ENCODE results near the gene FAM117A. TPM values are rescaled to one million over a fixed set of nuclear protein-coding genes. Genes with fewer than 3 reads are reported as not detected.
A peak's percentile ranks its signal among the peaks of the same experiment; 100 is the strongest.

The FAM117A gene
- total RNA-seq, 1 experiment from 2014 or later, result 26.2 TPM

- no peak for TF ChIP-seq ATF6 (CRISPR knock-in tag; IDR thresholded peaks at IDR 0.05)
- TF ChIP-seq STAT6 (CRISPR knock-in tag; conservative IDR thresholded peaks at IDR 0.05; ENCODE audit: low read depth), result no peak
- no peak for TF ChIP-seq FOXP4 (CRISPR knock-in tag; IDR thresholded peaks at IDR 0.05)
- no peak for TF ChIP-seq SMAD4 (CRISPR knock-in tag; IDR thresholded peaks at IDR 0.05)
These were observed 56.7 kb downstream of the FAM117A start (continued) for GRCh38 chr17:49707246-49707607.

- DNase-seq (ENCODE audit: low spot score) (no peak), ATAC-seq (no peak)
- Mint-ChIP-seq H3K4me1 (peaks cover 12% of the 10 kb centered on the region), H3K4me3 (peak overlapping the region; percentile 93), H3K36me3 (peaks cover 35% of the 10 kb centered on the region), H3K27ac (no peak overlapping the region), H3K27me3 (ENCODE audit: low read depth) (no peaks in the 10 kb centered on the region; the same call in 1 of the 2 replicates), H3K9me3 (no peaks in the 10 kb centered on the region)
- CTCF ChIA-PET, result interaction anchor here (1.7 kb wide), 1 partner anchor 148 kb away, joined by 8 read pairs; no protein-coding TSS in a partner anchor
- POLR2A ChIA-PET, result no interaction called here
- TF ChIP-seq TEAD4 (CRISPR knock-in tag; IDR thresholded peaks at IDR 0.05), result no peak
- no peak for TF ChIP-seq ZNF416 (CRISPR knock-in tag; IDR thresholded peaks at IDR 0.05)
- no peak for TF ChIP-seq ETV6 (CRISPR knock-in tag; IDR thresholded peaks at IDR 0.05)
- TF ChIP-seq SOX15 (CRISPR knock-in tag; IDR thresholded peaks at IDR 0.05), result no peak
- TF ChIP-seq ZBTB43 (CRISPR knock-in tag; IDR thresholded peaks at IDR 0.05), result no peak
- no peak for TF ChIP-seq IRF2 (CRISPR knock-in tag; IDR thresholded peaks at IDR 0.05; ENCODE audit: borderline replicate concordance, low read depth)
- TF ChIP-seq TP53 (CRISPR knock-in tag; IDR thresholded peaks at IDR 0.05), result no peak
- TF ChIP-seq MAX (CRISPR knock-in tag; IDR thresholded peaks at IDR 0.05), result no peak
- TF ChIP-seq HMGA2 (CRISPR knock-in tag; IDR thresholded peaks at IDR 0.05), result no peak
- no peak for TF ChIP-seq ARID4B (CRISPR knock-in tag; IDR thresholded peaks at IDR 0.05; ENCODE audit: borderline replicate concordance)
- no peak for TF ChIP-seq SP1 (CRISPR knock-in tag; conservative IDR thresholded peaks at IDR 0.05)
- no peak for TF ChIP-seq HMGXB4 (CRISPR knock-in tag; IDR thresholded peaks at IDR 0.05)
- TF ChIP-seq JAZF1 (CRISPR knock-in tag; IDR thresholded peaks at IDR 0.05), result no peak
- TF ChIP-seq ATF1 (CRISPR knock-in tag; IDR thresholded peaks at IDR 0.05), result no peak
- no peak for TF ChIP-seq CTCF (IDR thresholded peaks at IDR 0.05)
These were observed 58.7 kb downstream of the FAM117A start for GRCh38 chr17:49705254-49705653.
